GM23338 (cell line): ENCODE measurements around the gene MUC5AC. TPM values are rescaled to one million over a fixed set of nuclear protein-coding genes. Genes with fewer than 3 reads are reported as not detected.
"Not testable (repeated sequence)": the region's sequence is repeated elsewhere in the genome, so short reads cannot be mapped to it uniquely, and the experiment has no call there.

ENCODE experiments used
- ATAC-seq: fragments of 200-7000 bp; cut with Tn5 transposase; 3 replicates; pipeline ENCODE4 v1.9.1; 2020
- DNase-seq: peaks from one replicate; pipeline ENCODE4 v3.0.0-alpha.2; 2015; ENCODE audit warnings: low spot score
- H2AFZ ChIP-seq: fragments of 200-600 bp; sonication (generic); 2 replicates; pipeline ENCODE4 v1.8.0; 2016; ENCODE audit warnings: antibody characterized with exemption, mild to moderate bottlenecking, moderate library complexity
- H3F3A ChIP-seq: fragments of 200-600 bp; sonication (generic); replicated peaks from 2 replicates; pipeline ENCODE4 v1.8.0; 2017; ENCODE audit warnings: antibody characterized with exemption, mixed run types, low read depth
- H3K27ac ChIP-seq: fragments of 200-600 bp; sonication (generic); 2 replicates; pipeline ENCODE4 v1.6.1; 2016; ENCODE audit warnings: low read depth
- H3K27me3 ChIP-seq: fragments of 200-600 bp; sonication (generic); 2 replicates; pipeline ENCODE4 v1.8.0; 2016; ENCODE audit warnings: mild to moderate bottlenecking, mixed run types, moderate library complexity; ENCODE audit not compliant: insufficient read depth
- H3K36me3 ChIP-seq: fragments of 200-600 bp; sonication (generic); 2 replicates; pipeline ENCODE4 v1.8.0; 2016; ENCODE audit warnings: mild to moderate bottlenecking; ENCODE audit not compliant: insufficient read depth
- H3K4me1 ChIP-seq: fragments of 200-600 bp; sonication (generic); 2 replicates; pipeline ENCODE4 v1.8.0; 2016; ENCODE audit warnings: mild to moderate bottlenecking, moderate library complexity; ENCODE audit not compliant: insufficient read depth
- H3K4me2 ChIP-seq: fragments of 200-600 bp; sonication (generic); 2 replicates; pipeline ENCODE4 v1.7.1; 2017; ENCODE audit warnings: mixed run types
- H3K4me3 ChIP-seq: fragments of 200-600 bp; sonication (generic); 2 replicates; pipeline ENCODE4 v1.6.1; 2016; ENCODE audit warnings: mixed run types
- H3K79me2 ChIP-seq: fragments of 200-600 bp; sonication (generic); replicated peaks from 2 replicates; pipeline ENCODE4 v1.8.0; 2017; ENCODE audit warnings: mild to moderate bottlenecking; ENCODE audit not compliant: insufficient read depth
- H3K9me2 ChIP-seq: fragments of 200-600 bp; sonication (generic); 2 replicates; pipeline ENCODE4 v1.8.0; 2017; ENCODE audit not compliant: insufficient read depth
- H4K20me1 ChIP-seq: fragments of 200-600 bp; sonication (generic); replicated peaks from 2 replicates; pipeline ENCODE4 v1.8.0; 2017; ENCODE audit warnings: mild to moderate bottlenecking; ENCODE audit not compliant: insufficient read depth
- H3K27ac Mint-ChIP-seq: 2 replicates; pipeline ENCODE4 v1.8.0; 2020; ENCODE audit warnings: inconsistent platforms, mild to moderate bottlenecking, moderate library complexity, mixed read lengths
- H3K27me3 Mint-ChIP-seq: 3 replicates; pipeline ENCODE4 v1.8.0; 2022; ENCODE audit warnings: low read depth, mild to moderate bottlenecking, moderate library complexity, mixed read lengths, inconsistent platforms; ENCODE audit not compliant: insufficient read depth, poor library complexity
- H3K36me3 Mint-ChIP-seq: 3 replicates; pipeline ENCODE4 v1.8.0; 2021; ENCODE audit warnings: low read depth, mild to moderate bottlenecking, inconsistent platforms, moderate library complexity, mixed read lengths
- H3K4me1 Mint-ChIP-seq: 3 replicates; pipeline ENCODE4 v1.8.0; 2020; ENCODE audit warnings: mild to moderate bottlenecking, inconsistent platforms, mixed read lengths
- H3K4me3 Mint-ChIP-seq: 3 replicates; pipeline ENCODE4 v1.8.0; 2021; ENCODE audit warnings: moderate library complexity, mild to moderate bottlenecking, inconsistent platforms, mixed read lengths
- H3K9me3 Mint-ChIP-seq: 3 replicates; pipeline ENCODE4 v1.8.0; 2020; ENCODE audit warnings: moderate library complexity, mild to moderate bottlenecking, inconsistent platforms, mixed read lengths
- EZH2phosphoT487 ChIP-seq: fragments of 200-600 bp; sonication (generic); IDR thresholded peaks from one replicate; pipeline ENCODE4 v1.8.1; 2018; ENCODE audit warnings: antibody characterized with exemption; ENCODE audit not compliant: unreplicated experiment
- JUNB ChIP-seq: IDR thresholded peaks from one replicate; pipeline ENCODE4 v1.6.1; 2016; ENCODE audit warnings: antibody characterized with exemption; ENCODE audit not compliant: unreplicated experiment
- POLR2AphosphoS5 ChIP-seq: IDR thresholded peaks from 2 replicates; pipeline ENCODE4 v1.6.1; 2016; ENCODE audit warnings: antibody characterized with exemption, low read depth
- STAT1 ChIP-seq: IDR thresholded peaks from one replicate; pipeline ENCODE4 v1.6.1; 2016; ENCODE audit warnings: antibody characterized with exemption; ENCODE audit not compliant: unreplicated experiment
- ZNF114 ChIP-seq: fragments of 250-450 bp; sonication (Bioruptor Pico); IDR thresholded peaks from 2 replicates; pipeline ENCODE4 v1.5.0; 2020; ENCODE audit warnings: mild to moderate bottlenecking, moderate library complexity
- ZNF331 ChIP-seq: fragments of 250-450 bp; sonication (Bioruptor Pico); IDR thresholded peaks from 2 replicates; pipeline ENCODE4 v1.5.0; 2020; ENCODE audit warnings: low read depth, mild to moderate bottlenecking, moderate library complexity
- polyA plus RNA-seq: library from polyadenylated mRNA; unstranded; fragments of >200 nt; fragmentation: Nextera tagmentation; extraction: Ambion mirVana; gene quantifications from 2 replicates; pipeline ENCODE4 v1.2.1, GENCODE V29; 2016
- total RNA-seq: library from RNA; depleted of rRNA; stranded (reverse); fragments of >200 nt; shearing (Covaris generic); gene quantifications from 2 replicates; pipeline ENCODE4 v1.2.3, GENCODE V29; 2014
- TF ChIP-seq, protein P1 (sequence below): fragments of 250-450 bp; sonication (Bioruptor Pico); IDR thresholded peaks from 2 replicates; pipeline ENCODE4 v1.5.0; 2020; ENCODE audit warnings: mild to moderate bottlenecking, moderate library complexity
- TF ChIP-seq, protein P2 (sequence below), 2 experiments: fragments of 200-600 bp in 1 of 2; sonication (generic) in 1 of 2; conservative IDR thresholded peaks; 2 replicates each; pipeline versions ENCODE4 v1.5.1 to v1.6.1; 2016 to 2017; ENCODE audit warnings: antibody characterized with exemption in 2 of 2, low read depth in 2 of 2, mild to moderate bottlenecking in 2 of 2, moderate library complexity in 1 of 2
- TF ChIP-seq, protein P3 (sequence below): IDR thresholded peaks from 2 replicates; pipeline ENCODE4 v1.6.1; 2016; ENCODE audit warnings: antibody characterized with exemption
- TF ChIP-seq, protein P4 (sequence below): IDR thresholded peaks from one replicate; pipeline ENCODE4 v1.6.1; 2018; ENCODE audit warnings: antibody characterized with exemption; ENCODE audit not compliant: unreplicated experiment

Gene MUC5AC
- total and polyA plus RNA-seq, 2 experiments from 2014 or later = not detected

DNA sequence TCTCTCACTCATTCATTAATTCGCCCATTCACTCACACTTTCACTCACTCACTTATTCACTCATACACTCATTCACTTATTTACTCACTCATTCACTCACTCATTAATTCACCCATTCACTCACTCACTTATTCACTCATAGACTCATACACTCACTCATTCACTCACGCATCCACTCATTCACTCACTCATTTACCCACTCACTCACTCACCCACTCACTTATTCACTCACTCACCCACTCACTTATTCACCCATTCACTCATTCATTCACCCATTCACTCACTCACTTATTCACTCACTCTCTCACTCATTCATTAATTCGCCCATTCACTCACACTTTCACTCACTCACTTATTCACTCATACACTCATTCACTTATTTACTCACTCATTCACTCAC is 3.1 kb upstream of the MUC5AC start:
- H4K20me1 ChIP-seq, H2AFZ ChIP-seq, H3K9me2 ChIP-seq, H3K4me2 ChIP-seq, H3K27me3 Mint-ChIP-seq, H3K9me3 Mint-ChIP-seq, H3K36me3 Mint-ChIP-seq, ATAC-seq, H3K4me1 ChIP-seq, DNase-seq, H3K36me3 ChIP-seq, H3F3A ChIP-seq, H3K4me1 Mint-ChIP-seq, H3K27ac Mint-ChIP-seq, H3K4me3 Mint-ChIP-seq, H3K27me3 ChIP-seq, H3K79me2 ChIP-seq, H3K4me3 ChIP-seq, H3K27ac ChIP-seq: not testable (repeated sequence)

DNA sequence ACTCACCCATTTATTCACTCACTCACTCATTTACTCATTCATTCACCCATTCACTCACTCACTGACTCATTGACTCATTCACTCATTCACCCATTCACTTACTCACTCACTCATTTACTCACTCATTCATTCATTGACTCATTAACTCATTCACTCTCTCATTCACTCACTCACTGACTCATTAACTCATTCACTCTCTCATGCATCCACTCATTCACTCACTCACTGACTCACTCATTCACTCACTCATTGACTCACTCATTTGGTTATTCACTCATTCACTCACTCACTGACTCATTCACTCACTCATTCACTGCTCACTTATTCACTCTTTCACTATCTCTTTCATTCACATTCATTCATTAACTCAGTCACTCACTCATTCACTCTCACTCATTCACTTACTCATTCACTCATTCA is 2.5 kb upstream of the MUC5AC start:
- Mint-ChIP-seq H3K4me1 (no peaks in the 10 kb centered on the region), H3K36me3 (no peaks in the 10 kb centered on the region), H3K27ac (no peak overlapping the region), H3K4me3 (no peak overlapping the region), H3K9me3 (no peaks in the 10 kb centered on the region), H3K27me3 (no peaks in the 10 kb centered on the region)
- DNase-seq (no peak), ATAC-seq (no peak)
- Histone ChIP-seq H2AFZ (no peak overlapping the region), H3K27me3 (no peaks in the 10 kb centered on the region), H3F3A (0 out of 2 replicates have a peak, but pooled peaks cover 3% of the 10 kb centered on the region), H4K20me1 (no peaks in the 10 kb centered on the region), H3K4me3 (no peak overlapping the region), H3K36me3 (no peaks in the 10 kb centered on the region), H3K9me2 (no peaks in the 10 kb centered on the region), H3K79me2 (no peaks in the 10 kb centered on the region), H3K4me2 (no peak overlapping the region), H3K4me1 (no peaks in the 10 kb centered on the region), H3K27ac (no peak overlapping the region)
- TF ChIP-seq JUNB = no peak
- TF ChIP-seq STAT1 = no peak
- no peak for TF ChIP-seq EZH2phosphoT487
- TF ChIP-seq POLR2AphosphoS5 = no peak
- TF ChIP-seq, protein P1, sequence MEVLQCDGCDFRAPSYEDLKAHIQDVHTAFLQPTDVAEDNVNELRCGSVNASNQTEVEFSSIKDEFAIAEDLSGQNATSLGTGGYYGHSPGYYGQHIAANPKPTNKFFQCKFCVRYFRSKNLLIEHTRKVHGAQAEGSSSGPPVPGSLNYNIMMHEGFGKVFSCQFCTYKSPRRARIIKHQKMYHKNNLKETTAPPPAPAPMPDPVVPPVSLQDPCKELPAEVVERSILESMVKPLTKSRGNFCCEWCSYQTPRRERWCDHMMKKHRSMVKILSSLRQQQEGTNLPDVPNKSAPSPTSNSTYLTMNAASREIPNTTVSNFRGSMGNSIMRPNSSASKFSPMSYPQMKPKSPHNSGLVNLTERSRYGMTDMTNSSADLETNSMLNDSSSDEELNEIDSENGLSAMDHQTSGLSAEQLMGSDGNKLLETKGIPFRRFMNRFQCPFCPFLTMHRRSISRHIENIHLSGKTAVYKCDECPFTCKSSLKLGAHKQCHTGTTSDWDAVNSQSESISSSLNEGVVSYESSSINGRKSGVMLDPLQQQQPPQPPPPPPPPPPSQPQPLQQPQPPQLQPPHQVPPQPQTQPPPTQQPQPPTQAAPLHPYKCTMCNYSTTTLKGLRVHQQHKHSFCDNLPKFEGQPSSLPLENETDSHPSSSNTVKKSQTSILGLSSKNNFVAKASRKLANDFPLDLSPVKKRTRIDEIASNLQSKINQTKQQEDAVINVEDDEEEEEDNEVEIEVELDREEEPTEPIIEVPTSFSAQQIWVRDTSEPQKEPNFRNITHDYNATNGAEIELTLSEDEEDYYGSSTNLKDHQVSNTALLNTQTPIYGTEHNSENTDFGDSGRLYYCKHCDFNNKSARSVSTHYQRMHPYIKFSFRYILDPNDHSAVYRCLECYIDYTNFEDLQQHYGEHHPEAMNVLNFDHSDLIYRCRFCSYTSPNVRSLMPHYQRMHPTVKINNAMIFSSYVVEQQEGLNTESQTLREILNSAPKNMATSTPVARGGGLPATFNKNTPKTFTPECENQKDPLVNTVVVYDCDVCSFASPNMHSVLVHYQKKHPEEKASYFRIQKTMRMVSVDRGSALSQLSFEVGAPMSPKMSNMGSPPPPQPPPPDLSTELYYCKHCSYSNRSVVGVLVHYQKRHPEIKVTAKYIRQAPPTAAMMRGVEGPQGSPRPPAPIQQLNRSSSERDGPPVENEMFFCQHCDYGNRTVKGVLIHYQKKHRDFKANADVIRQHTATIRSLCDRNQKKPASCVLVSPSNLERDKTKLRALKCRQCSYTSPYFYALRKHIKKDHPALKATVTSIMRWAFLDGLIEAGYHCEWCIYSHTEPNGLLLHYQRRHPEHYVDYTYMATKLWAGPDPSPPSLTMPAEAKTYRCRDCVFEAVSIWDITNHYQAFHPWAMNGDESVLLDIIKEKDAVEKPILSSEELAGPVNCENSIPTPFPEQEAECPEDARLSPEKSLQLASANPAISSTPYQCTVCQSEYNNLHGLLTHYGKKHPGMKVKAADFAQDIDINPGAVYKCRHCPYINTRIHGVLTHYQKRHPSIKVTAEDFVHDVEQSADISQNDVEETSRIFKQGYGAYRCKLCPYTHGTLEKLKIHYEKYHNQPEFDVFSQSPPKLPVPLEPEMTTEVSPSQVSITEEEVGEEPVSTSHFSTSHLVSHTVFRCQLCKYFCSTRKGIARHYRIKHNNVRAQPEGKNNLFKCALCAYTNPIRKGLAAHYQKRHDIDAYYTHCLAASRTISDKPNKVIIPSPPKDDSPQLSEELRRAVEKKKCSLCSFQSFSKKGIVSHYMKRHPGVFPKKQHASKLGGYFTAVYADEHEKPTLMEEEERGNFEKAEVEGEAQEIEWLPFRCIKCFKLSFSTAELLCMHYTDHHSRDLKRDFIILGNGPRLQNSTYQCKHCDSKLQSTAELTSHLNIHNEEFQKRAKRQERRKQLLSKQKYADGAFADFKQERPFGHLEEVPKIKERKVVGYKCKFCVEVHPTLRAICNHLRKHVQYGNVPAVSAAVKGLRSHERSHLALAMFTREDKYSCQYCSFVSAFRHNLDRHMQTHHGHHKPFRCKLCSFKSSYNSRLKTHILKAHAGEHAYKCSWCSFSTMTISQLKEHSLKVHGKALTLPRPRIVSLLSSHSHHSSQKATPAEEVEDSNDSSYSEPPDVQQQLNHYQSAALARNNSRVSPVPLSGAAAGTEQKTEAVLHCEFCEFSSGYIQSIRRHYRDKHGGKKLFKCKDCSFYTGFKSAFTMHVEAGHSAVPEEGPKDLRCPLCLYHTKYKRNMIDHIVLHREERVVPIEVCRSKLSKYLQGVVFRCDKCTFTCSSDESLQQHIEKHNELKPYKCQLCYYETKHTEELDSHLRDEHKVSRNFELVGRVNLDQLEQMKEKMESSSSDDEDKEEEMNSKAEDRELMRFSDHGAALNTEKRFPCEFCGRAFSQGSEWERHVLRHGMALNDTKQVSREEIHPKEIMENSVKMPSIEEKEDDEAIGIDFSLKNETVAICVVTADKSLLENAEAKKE (CRISPR knock-in tag) = no peak
- no peak for TF ChIP-seq ZNF331
- TF ChIP-seq, protein P2, sequence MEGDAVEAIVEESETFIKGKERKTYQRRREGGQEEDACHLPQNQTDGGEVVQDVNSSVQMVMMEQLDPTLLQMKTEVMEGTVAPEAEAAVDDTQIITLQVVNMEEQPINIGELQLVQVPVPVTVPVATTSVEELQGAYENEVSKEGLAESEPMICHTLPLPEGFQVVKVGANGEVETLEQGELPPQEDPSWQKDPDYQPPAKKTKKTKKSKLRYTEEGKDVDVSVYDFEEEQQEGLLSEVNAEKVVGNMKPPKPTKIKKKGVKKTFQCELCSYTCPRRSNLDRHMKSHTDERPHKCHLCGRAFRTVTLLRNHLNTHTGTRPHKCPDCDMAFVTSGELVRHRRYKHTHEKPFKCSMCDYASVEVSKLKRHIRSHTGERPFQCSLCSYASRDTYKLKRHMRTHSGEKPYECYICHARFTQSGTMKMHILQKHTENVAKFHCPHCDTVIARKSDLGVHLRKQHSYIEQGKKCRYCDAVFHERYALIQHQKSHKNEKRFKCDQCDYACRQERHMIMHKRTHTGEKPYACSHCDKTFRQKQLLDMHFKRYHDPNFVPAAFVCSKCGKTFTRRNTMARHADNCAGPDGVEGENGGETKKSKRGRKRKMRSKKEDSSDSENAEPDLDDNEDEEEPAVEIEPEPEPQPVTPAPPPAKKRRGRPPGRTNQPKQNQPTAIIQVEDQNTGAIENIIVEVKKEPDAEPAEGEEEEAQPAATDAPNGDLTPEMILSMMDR (conservative IDR thresholded peaks at IDR 0.05; ENCODE audit: low read depth in 2 of 2) = no peak
- TF ChIP-seq, protein P3, sequence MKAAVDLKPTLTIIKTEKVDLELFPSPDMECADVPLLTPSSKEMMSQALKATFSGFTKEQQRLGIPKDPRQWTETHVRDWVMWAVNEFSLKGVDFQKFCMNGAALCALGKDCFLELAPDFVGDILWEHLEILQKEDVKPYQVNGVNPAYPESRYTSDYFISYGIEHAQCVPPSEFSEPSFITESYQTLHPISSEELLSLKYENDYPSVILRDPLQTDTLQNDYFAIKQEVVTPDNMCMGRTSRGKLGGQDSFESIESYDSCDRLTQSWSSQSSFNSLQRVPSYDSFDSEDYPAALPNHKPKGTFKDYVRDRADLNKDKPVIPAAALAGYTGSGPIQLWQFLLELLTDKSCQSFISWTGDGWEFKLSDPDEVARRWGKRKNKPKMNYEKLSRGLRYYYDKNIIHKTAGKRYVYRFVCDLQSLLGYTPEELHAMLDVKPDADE = no peak
- TF ChIP-seq, protein P4, sequence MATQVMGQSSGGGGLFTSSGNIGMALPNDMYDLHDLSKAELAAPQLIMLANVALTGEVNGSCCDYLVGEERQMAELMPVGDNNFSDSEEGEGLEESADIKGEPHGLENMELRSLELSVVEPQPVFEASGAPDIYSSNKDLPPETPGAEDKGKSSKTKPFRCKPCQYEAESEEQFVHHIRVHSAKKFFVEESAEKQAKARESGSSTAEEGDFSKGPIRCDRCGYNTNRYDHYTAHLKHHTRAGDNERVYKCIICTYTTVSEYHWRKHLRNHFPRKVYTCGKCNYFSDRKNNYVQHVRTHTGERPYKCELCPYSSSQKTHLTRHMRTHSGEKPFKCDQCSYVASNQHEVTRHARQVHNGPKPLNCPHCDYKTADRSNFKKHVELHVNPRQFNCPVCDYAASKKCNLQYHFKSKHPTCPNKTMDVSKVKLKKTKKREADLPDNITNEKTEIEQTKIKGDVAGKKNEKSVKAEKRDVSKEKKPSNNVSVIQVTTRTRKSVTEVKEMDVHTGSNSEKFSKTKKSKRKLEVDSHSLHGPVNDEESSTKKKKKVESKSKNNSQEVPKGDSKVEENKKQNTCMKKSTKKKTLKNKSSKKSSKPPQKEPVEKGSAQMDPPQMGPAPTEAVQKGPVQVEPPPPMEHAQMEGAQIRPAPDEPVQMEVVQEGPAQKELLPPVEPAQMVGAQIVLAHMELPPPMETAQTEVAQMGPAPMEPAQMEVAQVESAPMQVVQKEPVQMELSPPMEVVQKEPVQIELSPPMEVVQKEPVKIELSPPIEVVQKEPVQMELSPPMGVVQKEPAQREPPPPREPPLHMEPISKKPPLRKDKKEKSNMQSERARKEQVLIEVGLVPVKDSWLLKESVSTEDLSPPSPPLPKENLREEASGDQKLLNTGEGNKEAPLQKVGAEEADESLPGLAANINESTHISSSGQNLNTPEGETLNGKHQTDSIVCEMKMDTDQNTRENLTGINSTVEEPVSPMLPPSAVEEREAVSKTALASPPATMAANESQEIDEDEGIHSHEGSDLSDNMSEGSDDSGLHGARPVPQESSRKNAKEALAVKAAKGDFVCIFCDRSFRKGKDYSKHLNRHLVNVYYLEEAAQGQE = no peak
- no peak for TF ChIP-seq ZNF114 (CRISPR knock-in tag)
